H1 (cell line): ENCODE data around the gene EXOSC5. TPM values are rescaled to one million over a fixed set of nuclear protein-coding genes. Genes with fewer than 3 reads are reported as not detected.

Source experiments
- MAFK ChIP-seq: IDR thresholded peaks from 2 replicates; pipeline ENCODE4 v1.6.1; 2012; ENCODE audit warnings: low read depth, mild to moderate bottlenecking, improper control_type of control experiment, low read length
- SP4 ChIP-seq: IDR thresholded peaks from 2 replicates; pipeline ENCODE4 v1.6.1; 2012; ENCODE audit warnings: low read length, inconsistent platforms
- polyA plus RNA-seq, 7 experiments: library from polyadenylated mRNA; depleted of rRNA in 3 of 7; stranded (reverse) in 5 of 7; unstranded in 2 of 7; fragments of >200 nt in 5 of 7; fragments of 200-250 nt in 2 of 7; gene quantifications; 1 replicate in 5 of 7; 2 replicates in 1 of 7; 4 replicates in 1 of 7; pipeline versions ENCODE4 v1.2.1 to v1.2.3, GENCODE V29; 2011 to 2013; ENCODE audit warnings: missing spikeins in 2 of 7, mixed read lengths in 2 of 7
- total RNA-seq: library from RNA; stranded (reverse); fragmentation: NEBNext Ultra II Directional; extraction: Animal tissue kit (Norgen Biotek cat#: 25700); gene quantifications from 2 replicates; pipeline ENCODE4 v1.2.1, GENCODE V29; 2021

The EXOSC5 gene
- total and polyA plus RNA-seq, 2 of the 8 experiments (the other 6 are each of a cell fraction or from before 2014, with no cell fraction given): 56.2 to 92.8 TPM

GRCh38 chr19:41425174-41426115, 28.3 kb upstream of the EXOSC5 start (continued):
- TF ChIP-seq SP4: no peak
- TF ChIP-seq MAFK: no peak
